Measurements from ENCODE around the gene CTSZ. TPM values are rescaled to one million over a fixed set of nuclear protein-coding genes. Genes with fewer than 3 reads are reported as not detected.

CTSZ gene
- total RNA-seq, 1 donor: 223 TPM

DNA sequence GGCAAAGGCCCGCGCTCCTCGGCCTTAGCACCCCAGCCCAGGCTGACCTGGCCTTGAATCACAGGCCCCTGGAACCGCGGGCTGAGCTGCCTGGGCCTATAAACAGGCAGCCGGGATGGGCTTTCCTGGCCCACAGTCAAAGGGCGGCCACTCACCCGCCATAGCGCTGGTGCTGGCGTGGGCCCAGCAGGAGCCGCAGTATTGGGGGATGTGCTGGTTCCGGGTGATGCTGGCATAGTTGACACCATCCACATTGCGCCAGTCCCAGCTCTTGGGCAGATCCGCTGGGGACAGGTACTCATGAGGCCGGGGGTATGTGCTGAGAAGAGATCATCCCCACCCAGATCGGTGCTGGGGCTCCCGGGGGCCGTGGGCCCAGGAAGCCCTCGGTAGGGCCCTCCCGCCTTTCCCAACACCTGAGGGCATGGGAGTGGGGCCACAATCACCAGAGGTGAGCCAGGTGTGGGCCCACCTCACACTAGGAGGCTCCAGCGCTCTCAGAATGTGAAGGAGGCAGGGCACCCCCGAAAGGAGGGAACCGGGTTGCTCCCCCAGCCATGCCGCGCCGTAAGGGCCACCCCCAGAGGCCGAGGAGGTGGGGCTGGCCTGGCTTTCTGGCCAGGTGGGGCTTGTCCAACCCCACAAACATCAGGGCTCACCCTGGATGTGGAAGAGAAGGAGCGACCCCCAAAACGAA lies 739 bp downstream of the CTSZ start:
- TF ChIP-seq, protein P1, sequence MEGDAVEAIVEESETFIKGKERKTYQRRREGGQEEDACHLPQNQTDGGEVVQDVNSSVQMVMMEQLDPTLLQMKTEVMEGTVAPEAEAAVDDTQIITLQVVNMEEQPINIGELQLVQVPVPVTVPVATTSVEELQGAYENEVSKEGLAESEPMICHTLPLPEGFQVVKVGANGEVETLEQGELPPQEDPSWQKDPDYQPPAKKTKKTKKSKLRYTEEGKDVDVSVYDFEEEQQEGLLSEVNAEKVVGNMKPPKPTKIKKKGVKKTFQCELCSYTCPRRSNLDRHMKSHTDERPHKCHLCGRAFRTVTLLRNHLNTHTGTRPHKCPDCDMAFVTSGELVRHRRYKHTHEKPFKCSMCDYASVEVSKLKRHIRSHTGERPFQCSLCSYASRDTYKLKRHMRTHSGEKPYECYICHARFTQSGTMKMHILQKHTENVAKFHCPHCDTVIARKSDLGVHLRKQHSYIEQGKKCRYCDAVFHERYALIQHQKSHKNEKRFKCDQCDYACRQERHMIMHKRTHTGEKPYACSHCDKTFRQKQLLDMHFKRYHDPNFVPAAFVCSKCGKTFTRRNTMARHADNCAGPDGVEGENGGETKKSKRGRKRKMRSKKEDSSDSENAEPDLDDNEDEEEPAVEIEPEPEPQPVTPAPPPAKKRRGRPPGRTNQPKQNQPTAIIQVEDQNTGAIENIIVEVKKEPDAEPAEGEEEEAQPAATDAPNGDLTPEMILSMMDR (IDR thresholded peaks at IDR 0.05; ENCODE audit: extremely low read depth, low read depth, low read length): no peak
- Histone ChIP-seq H3K4me2 (ENCODE audit: insufficient read depth, low read length) (peak overlapping the region; percentile 92), H3K4me3 (ENCODE audit: insufficient read depth, low read length) (peak overlapping the region; percentile 90), H3K27ac (ENCODE audit: low read depth, low read length) (peak overlapping the region; percentile 78), H3K79me2 (ENCODE audit: insufficient read depth, low read length) (peaks cover 56% of the 10 kb centered on the region), H4K20me1 (ENCODE audit: insufficient read depth, low read length) (peaks cover 24% of the 10 kb centered on the region), H3K27me3 (ENCODE audit: insufficient read depth, low read length) (no peaks in the 10 kb centered on the region), H3K36me3 (ENCODE audit: insufficient read depth, low read length) (peaks cover 30% of the 10 kb centered on the region), H2AFZ (ENCODE audit: low read length) (peak overlapping the region; percentile 74), H3K4me1 (ENCODE audit: insufficient read depth, low read length) (peaks cover 32% of the 10 kb centered on the region), H3K9me3 (ENCODE audit: low read depth, low read length) (no peaks in the 10 kb centered on the region)
- DNase-seq (ENCODE audit: insufficient read length, low spot score, missing footprints): peak; percentile 94

- Histone ChIP-seq H3K27me3 (ENCODE audit: insufficient read depth, low read length) (no peaks in the 10 kb centered on the region), H3K79me2 (ENCODE audit: insufficient read depth, low read length) (peaks cover 57% of the 10 kb centered on the region), H3K4me3 (ENCODE audit: insufficient read depth, low read length) (peak overlapping the region; percentile 90), H2AFZ (ENCODE audit: low read length) (peak overlapping the region; percentile 74), H4K20me1 (ENCODE audit: insufficient read depth, low read length) (peaks cover 24% of the 10 kb centered on the region), H3K36me3 (ENCODE audit: insufficient read depth, low read length) (peaks cover 35% of the 10 kb centered on the region), H3K4me1 (ENCODE audit: insufficient read depth, low read length) (peaks cover 25% of the 10 kb centered on the region), H3K9me3 (ENCODE audit: low read depth, low read length) (no peaks in the 10 kb centered on the region), H3K27ac (ENCODE audit: low read depth, low read length) (peak overlapping the region; percentile 78), H3K4me2 (ENCODE audit: insufficient read depth, low read length) (peak overlapping the region; percentile 92)
- TF ChIP-seq, protein P1 (IDR thresholded peaks at IDR 0.05; ENCODE audit: extremely low read depth, low read depth, low read length): no peak
- peak; percentile 93 for DNase-seq (ENCODE audit: insufficient read length, low spot score, missing footprints)
Measured at GRCh38 chr20:59005523-59006166, 1.4 kb downstream of the CTSZ start.

DNA sequence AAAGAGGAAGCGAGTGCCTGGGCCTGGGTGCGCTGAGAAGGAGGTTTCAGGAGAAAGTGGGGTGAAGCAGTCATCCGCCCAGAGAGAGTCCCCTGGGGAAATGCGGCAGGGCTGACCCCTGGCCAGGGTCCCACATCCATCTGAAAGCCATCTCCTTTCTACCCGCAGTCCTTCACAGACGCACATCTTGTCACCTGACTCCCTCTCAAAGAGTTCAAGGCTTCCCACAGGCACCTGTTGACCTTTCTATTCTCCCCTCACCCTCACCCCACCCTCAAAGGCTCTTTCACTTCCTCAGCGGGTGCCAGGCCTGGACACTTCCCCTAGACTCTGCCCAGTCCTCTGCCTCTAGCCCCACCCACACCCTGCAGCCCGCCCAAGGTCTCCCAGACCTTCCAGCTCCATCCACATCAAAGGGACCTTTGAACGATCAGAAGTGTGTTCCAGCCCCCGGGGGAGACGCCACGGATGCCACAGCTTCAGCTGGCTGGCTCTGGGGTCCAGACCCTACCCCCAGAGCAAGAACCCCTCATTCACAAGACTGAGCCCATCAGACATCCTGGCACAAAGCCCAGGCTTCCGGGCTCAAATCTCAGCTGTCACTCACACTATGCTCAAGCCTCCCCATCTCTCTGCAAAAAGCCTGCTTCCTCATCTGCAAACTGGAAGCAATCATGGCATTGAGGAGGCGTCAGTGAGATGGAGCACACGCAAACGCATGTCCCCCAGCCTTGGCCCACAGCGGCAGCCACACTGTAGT lies 2.1 kb downstream of the CTSZ start:
- Histone ChIP-seq H2AFZ (ENCODE audit: low read length) (no peak overlapping the region), H3K4me1 (ENCODE audit: insufficient read depth, low read length) (peaks cover 21% of the 10 kb centered on the region), H3K4me2 (ENCODE audit: insufficient read depth, low read length) (peak overlapping the region; percentile 92), H3K36me3 (ENCODE audit: insufficient read depth, low read length) (peaks cover 40% of the 10 kb centered on the region), H3K9me3 (ENCODE audit: low read depth, low read length) (no peaks in the 10 kb centered on the region), H3K27ac (ENCODE audit: low read depth, low read length) (peak overlapping the region; percentile 78), H4K20me1 (ENCODE audit: insufficient read depth, low read length) (peaks cover 24% of the 10 kb centered on the region), H3K79me2 (ENCODE audit: insufficient read depth, low read length) (peaks cover 57% of the 10 kb centered on the region), H3K4me3 (ENCODE audit: insufficient read depth, low read length) (peak overlapping the region; percentile 90), H3K27me3 (ENCODE audit: insufficient read depth, low read length) (no peaks in the 10 kb centered on the region)
- TF ChIP-seq, protein P1 (IDR thresholded peaks at IDR 0.05; ENCODE audit: extremely low read depth, low read depth, low read length): no peak
- DNase-seq (ENCODE audit: insufficient read length, low spot score, missing footprints): peak; percentile 91

DNA sequence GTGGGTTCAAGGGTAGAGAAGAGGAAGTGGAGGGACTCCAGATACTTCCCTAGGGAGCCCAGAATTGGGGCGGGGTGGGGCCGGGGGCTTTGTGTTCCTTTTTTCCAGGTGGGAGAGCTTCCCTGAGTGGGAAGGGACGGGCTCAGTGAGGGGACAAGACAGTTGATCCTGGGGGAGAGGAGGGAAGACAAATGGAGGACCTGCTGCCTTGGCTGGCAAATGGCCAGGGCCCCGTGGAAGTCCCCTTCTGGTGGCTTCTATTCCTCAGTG lies 2.6 kb downstream of the CTSZ start:
- no peak overlapping the region for H3K27ac ChIP-seq (ENCODE audit: low read depth, low read length)

More for the DNA sequence above, 2.6 kb downstream of the CTSZ start:
- Histone ChIP-seq H3K9me3 (ENCODE audit: low read depth, low read length) (no peaks in the 10 kb centered on the region), H3K4me1 (ENCODE audit: insufficient read depth, low read length) (peaks cover 21% of the 10 kb centered on the region), H4K20me1 (ENCODE audit: insufficient read depth, low read length) (peaks cover 24% of the 10 kb centered on the region), H3K79me2 (ENCODE audit: insufficient read depth, low read length) (peaks cover 57% of the 10 kb centered on the region), H3K4me3 (ENCODE audit: insufficient read depth, low read length) (no peak overlapping the region), H3K36me3 (ENCODE audit: insufficient read depth, low read length) (peaks cover 40% of the 10 kb centered on the region), H3K4me2 (ENCODE audit: insufficient read depth, low read length) (no peak overlapping the region), H3K27me3 (ENCODE audit: insufficient read depth, low read length) (no peaks in the 10 kb centered on the region), H2AFZ (ENCODE audit: low read length) (no peak overlapping the region)
- TF ChIP-seq, protein P1 (IDR thresholded peaks at IDR 0.05; ENCODE audit: extremely low read depth, low read depth, low read length): no peak
- peak; percentile 59 for DNase-seq (ENCODE audit: insufficient read length, low spot score, missing footprints)

Data from osteoblast (primary cell).